Fibroblast of skin of back (primary cell): ENCODE measurements around the gene NME9.
A peak's percentile ranks its signal among the peaks of the same experiment; 100 is the strongest.

ENCODE experiments used
- DNase-seq: peaks from one replicate; pipeline ENCODE4 v3.0.0-alpha.2; 2013

The NME9 gene

DNA sequence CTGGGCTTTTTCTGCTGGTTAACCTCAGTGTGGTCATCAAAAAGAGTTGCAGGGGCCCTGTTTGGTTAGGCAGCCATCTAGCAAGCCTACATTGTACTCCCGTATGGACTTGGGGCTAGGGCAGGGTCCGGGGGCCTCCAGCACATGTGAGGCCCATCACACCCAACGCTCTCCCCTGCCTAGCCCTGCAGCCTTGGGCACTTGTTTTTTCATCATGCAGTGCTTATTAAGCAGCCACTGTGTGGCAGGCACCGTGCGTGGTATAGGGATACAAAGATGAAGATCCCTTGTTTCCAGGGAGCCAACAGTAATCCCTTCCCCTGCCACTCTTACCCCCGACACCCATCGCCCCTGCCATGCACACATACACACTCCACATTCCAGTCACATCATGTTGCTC is 32.9 kb upstream of the NME9 start:
- DNase-seq: no peak

DNA sequence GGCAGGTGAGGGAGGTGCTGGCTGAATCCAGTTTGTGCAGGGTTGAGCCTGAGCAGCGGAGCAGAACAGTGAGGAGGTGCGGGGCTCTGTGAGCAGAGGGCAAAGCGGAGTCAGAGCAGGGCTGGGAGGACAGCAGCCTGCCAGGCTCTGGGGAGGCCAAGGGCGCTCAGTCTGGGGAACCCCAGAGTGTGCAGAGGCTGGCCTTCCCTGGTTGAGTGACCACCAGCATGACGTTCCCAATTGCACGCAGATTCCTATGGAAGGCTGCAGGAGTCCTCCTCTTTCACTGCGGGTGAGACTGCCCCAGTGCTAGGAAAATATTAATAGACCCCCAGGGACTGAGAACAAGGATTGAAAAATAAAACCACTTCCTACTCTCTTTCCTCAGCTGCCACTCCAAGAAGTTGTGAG is 31.9 kb upstream of the NME9 start:
- DNase-seq: peak; percentile 18

DNA sequence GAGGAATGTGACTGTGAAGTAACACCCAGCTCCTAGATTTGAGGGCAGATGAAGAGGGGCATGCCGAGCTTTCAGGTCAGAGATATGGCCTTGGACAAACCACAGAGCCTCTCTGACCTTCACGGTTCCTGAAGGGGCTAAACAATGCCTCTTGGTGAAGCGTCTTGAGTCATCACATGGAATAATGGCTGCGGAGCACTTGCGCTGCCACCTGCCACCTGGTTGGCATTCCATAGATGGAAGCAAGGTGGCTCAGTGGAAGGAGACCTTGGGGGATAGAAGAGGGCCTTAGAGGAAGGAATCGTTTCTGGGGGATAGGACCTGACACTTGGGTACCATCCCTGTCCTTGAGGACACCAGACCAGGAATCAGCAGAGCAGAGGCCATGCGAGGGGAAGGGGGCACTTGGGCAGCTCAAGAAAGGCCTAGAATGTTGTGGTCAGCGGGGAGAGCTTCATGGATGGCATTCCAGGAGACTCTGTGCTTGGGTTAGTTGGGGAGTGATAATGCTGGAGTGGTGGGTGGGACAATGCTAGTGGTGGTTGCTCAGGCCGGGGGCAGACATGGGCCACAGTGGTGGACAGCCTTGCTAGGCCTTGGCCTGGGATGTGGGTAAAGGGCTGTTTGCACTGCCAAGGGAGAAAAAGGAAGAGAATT is 31.3 kb upstream of the NME9 start:
- DNase-seq: no peak

DNA sequence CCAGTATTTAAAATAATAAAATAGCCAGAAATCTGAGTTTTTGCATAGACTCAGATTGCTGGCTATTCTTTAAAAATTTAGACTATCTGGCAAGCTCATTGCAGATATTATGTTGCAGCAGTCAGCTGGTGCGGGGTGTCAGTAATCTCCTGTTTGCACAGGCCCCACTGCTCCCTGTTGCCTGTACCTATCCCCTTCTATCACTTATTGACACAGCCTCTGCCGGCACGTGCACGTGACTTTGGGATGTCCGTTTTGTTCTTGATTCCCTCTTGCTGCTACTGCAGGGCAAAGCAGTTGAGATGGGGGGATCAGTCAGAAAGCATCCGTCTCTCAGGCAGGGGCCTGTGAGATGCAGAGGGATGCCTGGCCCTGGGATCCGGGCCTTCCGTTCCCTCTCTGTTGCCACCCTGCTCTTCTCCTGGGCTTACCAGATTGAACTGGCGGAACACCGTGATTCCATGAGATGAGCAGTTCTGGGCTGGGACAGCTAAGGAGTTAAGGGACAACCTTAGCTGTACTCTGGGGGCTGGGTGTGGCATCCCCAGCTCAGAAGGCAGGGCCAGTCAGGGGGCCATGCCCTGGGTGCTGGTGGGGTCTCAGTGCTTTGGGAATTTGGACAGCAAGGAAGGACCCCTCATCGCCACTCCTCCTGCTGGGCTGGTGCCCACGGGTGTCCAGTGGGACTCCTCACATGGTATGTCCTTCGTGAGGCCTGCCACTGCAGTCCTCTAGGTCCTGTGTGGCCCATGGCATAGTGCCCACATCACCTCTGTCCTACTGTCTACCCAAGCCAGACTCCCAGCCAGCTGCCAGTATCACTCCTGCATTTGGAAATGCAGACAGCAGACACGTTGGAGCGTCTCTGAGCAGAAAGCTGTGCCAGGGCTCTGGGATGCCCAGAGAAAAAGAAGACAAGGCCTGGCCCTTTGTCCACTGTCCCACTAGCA is 30.5 kb upstream of the NME9 start:
- DNase-seq: no peak

DNA sequence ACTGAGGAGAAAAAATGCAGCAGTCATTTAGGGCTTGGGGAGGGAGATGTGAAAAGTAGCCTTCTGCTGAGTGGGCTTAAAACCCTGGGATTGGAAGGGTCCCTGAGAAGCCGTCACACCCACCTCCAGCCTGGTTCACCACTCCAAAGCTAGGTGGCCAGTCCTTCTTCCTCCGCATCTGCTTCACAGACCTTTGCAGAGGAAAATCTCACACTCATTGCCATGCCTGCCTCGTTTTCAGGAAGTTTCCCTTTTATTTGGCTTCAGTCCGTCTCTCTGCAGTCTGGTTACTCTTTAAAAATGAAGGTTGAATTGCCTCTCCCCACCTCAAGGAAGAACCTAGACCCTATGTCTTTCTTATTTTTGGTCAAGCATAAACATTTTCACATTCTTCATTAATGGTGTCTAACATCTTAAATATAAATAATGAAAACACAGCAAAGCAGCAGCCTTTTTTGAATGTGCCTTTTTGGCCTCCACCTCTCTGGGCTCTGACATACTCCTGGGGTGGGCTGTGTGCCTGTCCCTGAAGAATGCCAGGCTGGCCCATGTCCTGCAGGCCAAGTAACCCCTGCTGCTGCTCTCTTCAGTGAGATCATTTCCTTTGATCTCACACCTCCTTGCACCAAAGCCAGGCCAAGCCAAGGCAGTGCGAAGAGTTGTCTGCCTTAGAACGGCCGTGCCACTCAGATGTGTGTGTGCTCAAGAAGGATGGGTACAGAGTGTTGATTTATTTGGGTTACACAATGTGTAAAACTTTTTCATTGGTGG is 29.7 kb upstream of the NME9 start:
- DNase-seq: no peak

DNA sequence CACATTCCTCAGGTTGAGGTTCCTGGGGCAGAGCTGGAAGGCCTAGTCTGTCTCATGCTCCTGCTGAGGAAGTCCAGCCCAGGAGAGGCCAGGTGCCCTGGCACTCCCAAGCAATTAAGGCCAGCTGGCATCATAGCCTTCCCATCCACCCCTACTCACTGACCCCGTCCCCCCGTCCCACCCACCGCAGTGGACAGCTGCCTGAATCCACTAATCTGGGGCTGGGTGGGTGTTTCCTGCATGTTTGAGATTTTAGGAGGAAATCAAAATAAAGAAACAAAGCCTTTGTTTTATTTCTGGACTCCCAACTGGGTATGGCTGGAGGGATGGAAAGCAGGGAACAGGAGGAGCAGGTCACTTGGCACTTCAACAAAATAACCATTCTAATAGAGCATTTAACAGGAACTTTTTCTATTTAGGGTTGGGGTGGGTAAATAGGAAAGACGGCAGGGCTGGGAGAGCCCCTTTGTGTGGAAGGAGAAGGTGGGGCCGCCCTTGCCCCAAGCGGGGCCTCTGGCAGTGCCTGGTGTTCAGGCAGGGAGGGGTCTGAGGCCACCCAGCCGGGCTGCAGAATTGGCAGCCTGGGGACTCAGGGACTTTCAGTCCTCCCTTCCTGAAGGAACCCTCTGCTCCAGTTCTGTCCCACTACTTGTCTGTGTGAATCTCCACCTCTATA is 27.2 kb upstream of the NME9 start:
- no peak for DNase-seq

DNA sequence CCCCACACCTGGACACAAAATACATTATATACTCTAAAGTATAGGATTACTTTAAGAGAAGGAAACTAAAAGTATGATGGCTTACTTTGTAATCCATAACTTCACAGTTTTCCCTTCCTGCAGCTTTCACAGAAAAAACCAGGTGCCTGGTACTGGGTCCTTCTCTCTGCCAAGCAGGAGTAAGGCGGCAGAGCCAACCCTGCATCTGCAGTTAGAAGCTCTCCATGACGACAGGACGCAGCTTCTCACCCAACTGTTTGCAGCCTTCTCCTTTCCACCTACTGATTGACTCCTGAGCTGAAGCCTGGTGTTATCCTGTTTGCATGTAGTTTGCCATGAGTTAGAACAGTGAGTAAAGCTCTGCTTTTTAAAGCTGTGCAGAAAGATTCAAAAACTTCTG is 25.4 kb upstream of the NME9 start:
- DNase-seq: no peak

DNA sequence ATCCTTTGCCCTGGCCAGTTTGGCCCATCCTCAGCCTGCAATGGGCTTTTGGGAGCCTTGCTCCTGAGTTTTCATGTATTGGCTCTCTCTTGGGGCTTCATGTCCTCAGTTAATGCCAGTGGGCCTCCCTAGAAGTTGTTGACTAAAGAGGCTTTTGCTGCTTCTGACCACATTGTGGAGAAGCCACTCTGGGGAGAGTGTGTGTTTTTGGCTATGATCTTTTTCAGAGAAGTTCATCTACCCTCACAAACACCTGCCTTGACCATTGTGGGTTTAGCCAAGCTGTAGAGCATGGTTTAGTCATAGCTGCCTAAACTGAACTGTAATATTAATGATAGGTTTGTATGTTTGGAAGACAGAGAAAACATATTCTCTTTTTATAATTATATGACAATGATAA is 24.7 kb upstream of the NME9 start:
- no peak for DNase-seq

DNA sequence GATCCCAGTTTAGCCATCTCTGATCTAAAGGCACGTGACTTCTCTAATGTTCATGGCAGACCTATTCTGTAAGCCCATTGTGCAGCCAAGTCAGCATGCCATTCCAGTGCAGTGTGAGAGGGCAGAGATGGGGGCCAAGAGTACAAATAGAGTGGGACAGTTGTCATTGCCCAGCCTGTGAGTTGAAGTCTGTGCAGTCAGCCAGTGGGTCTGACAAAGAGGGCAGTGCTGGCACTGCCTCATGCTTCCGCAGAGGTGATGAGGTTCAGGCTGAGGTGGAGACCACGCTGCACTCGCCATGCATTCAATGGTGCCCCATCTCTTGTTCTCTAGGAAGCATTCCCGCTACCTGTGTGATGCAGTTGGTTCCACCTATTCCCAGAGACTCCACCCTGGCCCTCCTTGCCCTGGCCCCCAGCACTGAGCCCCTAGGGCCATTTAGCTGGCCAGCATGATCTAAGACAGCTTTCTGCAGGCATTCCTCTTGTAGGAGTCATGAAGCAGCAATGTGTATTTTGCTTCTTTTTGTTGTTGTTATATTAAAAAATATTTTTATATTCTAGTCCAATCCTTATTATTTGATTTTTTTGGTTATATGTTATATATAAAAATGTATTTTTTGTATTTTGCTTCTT is 22.4 kb upstream of the NME9 start:
- DNase-seq: peak; percentile 44

DNA sequence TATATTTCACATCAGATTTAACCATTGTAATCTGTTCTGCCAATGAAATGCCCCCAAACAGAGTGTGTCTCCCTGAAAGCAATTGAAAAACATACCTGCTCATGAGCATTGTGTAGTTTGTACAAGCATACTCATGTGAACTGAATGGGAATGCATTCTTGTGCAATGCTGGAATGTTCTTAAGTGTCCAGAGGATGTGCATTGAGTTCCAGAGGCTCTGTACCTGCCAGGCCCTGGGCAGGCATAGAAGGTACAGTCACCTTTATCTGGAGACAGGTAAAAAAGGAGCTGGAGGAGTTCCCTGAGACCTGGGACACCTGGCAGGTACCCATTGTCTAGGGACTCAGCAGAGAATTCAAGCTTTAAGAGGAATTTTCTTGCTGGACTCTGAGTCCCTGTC is 21.5 kb upstream of the NME9 start:
- no peak for DNase-seq

DNA sequence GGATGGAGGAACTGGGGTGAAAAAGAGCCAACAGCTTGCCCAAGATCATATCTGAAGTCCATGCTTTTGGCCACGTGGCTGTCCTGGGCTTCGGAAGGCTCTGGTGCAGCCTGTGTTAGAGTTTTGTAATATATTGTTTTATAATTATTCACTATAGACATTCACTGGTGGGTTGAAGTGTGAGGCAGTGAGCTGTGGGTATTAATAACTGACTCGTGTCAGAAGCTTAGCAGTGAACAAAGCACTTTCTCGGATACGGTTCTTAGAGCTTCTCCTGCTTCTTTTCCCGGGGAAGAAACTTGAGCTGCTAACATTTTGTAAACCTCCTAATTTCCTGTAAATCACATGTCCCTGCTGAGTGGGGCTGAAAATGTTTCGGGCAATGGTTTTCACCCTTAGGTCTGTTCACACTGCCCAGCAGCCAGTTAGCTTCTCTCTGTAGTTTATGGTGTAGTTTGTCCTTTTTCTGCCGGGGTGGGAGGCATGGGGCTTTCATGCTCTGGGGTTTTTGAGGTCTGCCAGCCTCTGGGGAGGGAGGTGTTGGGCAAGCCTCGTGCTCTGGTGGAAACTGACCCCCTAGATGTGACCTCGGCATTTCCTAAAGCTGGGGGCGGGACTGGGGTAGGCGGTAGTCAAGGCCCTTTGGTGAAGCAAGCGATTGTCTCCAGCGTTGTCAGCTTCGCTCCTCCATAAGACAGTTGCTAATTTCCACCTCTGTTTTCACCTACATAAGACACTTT is 20.4 kb upstream of the NME9 start:
- peak; percentile 9 for DNase-seq

DNA sequence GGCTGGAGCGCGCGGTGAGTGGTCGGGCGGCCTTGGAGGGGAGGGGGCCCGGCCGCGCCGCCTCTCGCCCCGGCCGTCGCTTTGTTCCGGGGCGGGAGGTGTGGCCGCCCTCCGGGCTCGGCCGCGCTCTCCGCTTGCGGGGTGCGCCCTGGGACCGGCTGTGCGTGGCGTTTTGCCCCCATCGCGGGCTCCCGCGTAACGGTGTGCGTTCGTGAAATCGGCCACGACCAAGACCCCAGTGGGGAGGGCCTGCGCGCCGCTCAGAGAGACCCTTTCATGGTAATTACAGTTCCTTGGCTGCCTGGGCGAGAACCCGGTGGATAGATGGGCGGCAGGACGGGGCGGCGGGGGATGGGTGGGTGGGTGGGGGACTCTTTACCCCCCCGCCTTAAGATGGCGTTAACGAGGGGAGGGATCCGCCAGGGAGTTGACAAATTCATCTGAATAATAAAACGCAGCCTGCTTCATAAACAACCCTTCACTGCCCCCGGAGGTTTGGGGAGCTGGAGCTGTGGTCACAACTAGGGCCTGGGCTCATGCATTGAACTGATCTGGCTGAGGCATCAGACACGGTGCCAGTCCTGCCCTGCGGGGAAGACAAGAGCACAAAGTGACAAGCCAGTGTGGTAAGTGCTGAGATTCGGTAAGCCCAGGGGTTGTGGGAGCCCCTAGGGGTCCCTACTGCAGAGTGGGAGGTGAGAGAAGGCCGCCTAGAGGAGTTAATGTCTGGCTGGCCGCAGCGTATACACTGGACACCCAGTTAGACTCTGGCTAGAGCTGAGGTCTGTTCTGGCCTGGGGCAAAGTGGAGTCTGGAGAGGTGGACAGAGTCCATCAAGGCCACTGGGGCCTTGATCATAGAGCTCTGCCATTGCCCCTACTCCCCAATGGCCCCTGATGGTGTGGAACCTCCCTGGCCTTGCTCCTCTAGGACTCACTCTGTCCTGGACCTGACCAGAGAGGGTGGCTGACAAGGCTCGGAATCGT is 19.4 kb upstream of the NME9 start:
- peak; percentile 29 for DNase-seq

DNA sequence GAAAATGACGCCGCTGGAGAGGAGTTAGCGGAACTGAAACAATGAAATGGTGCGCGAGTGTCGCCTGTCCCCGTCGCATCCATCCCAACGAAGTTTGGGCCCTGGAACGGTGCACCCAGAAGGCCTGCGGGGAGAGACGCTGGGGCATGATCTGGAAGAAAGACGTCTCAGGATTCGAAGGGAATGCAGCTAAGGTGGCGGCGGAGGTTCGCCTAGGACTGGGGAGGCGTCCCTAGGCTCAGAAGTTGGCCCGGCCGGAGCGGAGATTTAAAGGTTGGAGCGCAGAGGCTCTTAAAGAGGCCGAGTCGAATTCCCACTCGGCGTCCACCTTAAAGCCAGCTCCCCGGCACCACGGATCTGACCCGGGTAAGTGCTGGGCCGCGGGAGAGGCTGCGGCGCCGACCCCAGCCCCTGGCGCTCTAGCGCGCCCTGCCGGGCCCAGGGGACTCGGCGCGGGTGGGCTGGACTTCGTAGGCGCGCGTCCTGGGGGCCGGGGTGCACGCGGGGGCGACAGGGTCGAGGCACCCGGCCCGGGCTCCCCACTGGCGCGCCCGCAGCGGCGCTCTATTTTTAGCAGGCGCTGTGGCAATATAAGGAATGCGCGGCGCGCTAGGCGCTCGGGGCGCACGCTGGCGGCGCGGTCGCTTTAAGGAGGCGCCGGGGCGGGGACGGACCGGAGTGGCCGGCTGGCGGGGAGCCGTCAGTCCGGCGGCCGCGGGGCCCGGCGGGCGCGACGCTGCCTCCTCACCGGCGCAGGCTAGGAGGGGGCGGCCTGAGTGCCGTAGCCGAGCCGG is 18.5 kb upstream of the NME9 start, which contains the start of gene MRAS:
TSS of gene MRAS (plus strand) at position 620 of the 794 bp plus-strand sequence. CDS start 24,305 bp downstream, outside the sequence.
- DNase-seq: peak; percentile 86

DNA sequence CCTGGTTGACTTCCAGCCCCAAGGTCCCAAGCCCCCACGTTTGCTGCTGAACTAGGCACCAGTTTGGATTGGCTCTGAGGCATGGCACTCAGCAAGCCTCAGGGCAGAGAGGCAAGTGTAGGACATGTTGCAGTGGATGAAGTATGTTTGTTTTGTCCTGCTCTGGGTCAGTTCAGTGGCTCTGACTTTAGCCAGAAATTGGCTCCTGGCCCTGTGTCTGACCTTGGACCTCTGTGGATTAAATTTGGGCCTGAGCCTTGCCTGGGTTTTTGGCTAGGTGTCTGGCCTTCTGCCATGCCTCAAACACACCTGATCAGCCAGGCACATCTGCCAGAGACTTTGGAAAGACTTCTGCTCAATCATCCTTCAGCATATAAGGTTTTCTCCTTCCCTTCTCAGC is 15.1 kb upstream of the NME9 start:
- no peak for DNase-seq

DNA sequence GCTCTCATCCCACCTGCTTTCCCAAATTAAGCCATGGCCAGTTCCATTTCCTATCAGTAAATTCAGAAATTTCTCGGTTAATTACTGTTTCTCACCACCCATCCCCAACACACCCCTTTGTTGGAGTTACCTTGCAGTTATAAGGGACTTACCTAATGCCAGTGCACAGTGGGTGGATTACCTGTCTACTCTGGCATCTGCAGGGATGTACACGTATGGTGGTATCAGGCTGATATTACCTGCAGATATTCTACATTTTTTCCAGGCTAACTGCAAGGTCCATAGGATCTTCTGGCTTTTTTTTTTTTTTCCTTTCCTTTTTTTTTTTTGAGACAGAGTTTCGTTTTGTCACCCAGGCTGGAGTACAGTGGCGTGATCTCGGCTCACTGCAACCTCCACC is 10.9 kb upstream of the NME9 start:
- no peak for DNase-seq

DNA sequence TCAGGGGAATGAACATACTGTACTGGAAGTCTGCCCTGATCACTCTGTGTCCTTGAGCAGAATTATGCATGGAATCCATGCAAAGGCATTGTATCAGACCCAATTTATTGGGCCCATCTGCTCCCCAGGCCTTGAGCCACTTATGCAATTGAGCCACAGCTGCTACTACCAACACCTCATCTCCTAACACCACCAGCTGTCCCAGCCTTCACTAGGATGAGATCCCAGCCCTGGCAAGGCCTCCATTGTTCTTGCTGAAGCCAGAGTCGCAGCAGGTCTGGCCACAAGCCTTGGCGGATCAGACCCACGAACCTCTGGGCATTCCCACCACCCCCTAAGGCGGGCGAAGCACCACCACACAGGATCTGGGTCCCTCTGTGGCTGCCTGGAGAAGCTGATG is 9.2 kb upstream of the NME9 start:
- DNase-seq: no peak

DNA sequence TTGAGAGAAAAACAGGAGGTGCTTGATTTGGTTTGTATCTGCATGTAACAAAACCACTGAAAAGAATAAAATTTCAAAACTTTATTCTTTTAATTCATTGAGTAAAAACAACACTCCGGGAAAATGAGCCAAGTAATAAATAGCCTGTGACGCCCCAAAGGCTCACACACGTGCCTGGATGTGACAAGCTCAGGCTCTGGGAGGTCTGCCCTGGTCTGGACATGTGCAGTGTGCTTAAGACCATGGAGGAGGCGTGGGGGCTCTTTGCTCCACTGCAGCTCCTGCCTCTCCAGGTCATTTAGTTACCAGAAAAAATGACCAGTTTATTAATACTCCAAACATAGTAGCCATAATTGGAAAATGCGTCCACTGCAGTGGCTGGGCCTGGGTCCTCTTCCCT is 8.6 kb upstream of the NME9 start:
- no peak for DNase-seq

DNA sequence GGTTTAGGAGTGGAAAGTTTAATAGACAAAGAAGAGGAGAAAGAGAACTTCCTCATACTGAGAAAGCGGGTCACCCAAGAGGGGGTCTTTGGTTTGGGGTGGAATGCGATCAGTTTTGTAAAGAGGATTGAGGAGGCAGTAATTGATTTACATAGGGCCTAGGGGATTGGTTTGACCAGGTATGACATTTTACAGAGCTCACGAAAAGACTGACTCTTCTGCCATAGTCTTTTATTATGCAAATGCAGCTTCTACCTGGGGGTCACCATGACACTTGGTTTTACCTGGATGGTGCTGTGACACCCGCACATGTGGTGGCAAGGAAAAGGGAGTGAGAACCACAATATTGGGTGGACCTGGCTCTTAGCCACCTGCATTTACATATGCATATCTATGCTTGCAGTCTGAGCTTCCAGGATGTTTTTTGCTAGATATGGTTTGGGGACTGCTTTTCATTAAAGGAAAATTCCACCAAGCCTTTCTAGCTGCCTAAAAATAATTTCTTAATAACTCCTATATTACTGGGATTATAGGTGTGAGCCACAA is 6.9 kb upstream of the NME9 start:
- DNase-seq: no peak

DNA sequence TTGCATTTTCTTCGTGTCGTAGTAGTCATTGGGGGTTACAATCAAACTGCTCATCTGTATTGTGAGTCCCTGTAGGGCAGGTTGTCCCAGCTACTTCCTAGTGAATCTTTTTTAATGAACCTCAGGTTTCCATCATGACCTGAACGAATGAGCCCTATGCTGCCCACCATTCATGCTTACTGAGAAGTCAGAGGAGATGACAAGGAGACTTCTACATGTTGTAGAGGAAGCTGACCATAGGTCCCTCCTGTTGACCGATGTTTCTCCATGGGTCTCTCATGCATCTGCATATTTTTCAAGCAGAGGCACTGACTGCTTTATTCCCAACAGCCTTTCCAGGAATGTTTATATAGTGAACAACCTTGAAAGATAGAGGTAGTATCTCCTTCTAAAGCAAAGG is 5.0 kb upstream of the NME9 start:
- no peak for DNase-seq
